GM12873 (cell line): ENCODE data around the gene TCF23.

Source experiments
- CTCF ChIP-seq: IDR thresholded peaks from 2 replicates; pipeline ENCODE4 v1.5.1; 2012; ENCODE audit warnings: low read depth, mild to moderate bottlenecking, moderate library complexity, low read length, control low read depth; ENCODE audit not compliant: insufficient read depth; ENCODE audit errors: missing control alignments

TCF23 gene

GRCh38 chr2:27154488-27154887 is 5.7 kb downstream of the TCF23 start:
- no peak for TF ChIP-seq CTCF

GRCh38 chr2:27155069-27155520 is 6.3 kb downstream of the TCF23 start:
- no peak for TF ChIP-seq CTCF

GRCh38 chr2:27158468-27158867 is 9.7 kb downstream of the TCF23 start:
- no peak for TF ChIP-seq CTCF

- no peak for TF ChIP-seq CTCF
Observed at GRCh38 chr2:27159271-27159670, 10.5 kb downstream of the TCF23 start.

GRCh38 chr2:27160191-27160590 is 11.4 kb downstream of the TCF23 start:
- no peak for TF ChIP-seq CTCF

- no peak for TF ChIP-seq CTCF
Observed at GRCh38 chr2:27162151-27163121, 13.6 kb downstream of the TCF23 start.

GRCh38 chr2:27164960-27165763 is 16.4 kb downstream of the TCF23 start:
- TF ChIP-seq CTCF: no peak
